ENCODE measurements around the gene CACNA1H. TPM values are rescaled to one million over a fixed set of nuclear protein-coding genes. Genes with fewer than 3 reads are reported as not detected.

The CACNA1H gene
- total RNA-seq, 4 donors from 2014 or later: 133 to 330 (median 173) TPM

- ATAC-seq: no peak
- Histone ChIP-seq H3K27ac (peak overlapping the region; percentile 94 to 98 (median 94)), H3K4me3 (no peak overlapping the region), H3K36me3 (peaks cover 0 to 6% of the 10 kb centered on the region in 2 donors), H3K27me3 (peaks cover 24% of the 10 kb centered on the region), H3K9me3 (no peaks in the 10 kb centered on the region), H3K4me1 (peaks cover 4 to 100% (median 62%) of the 10 kb centered on the region in 3 donors)
- 38% methylated on average over 10 of the region's 52 CpGs; no CpG with 5 or more reads in 1 of the 2 donors for WGBS, 2 donors (ENCODE audit: low coverage in 1 of 2)
- TF ChIP-seq POLR2A (IDR thresholded peaks at IDR 0.05) (no peak), EP300 (IDR thresholded peaks at IDR 0.05) (no peak)
Measured at GRCh38 chr16:1167276-1168107, 14.6 kb downstream of the CACNA1H start.

DNA sequence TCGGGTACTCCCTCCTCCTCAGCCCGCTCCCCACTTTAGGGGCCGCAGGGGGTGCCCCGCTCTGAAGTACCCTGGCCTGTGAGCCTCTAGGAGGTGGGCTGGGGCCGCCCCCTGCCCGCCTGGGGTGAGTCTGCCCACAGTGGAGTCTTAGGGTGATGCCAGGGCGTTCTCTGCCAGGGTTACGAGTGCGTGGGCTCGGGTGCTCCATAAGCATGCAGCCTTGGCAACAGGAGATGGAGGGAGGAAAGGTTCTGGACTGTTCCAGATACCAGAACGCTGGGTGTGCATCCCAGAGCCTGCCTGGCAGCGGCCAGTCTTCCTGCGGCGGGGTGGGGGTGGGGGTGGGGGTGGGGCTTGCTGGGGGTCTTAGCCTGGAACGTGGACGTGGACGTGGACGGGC lies 15.9 kb downstream of the CACNA1H start:
- no CpG with 5 or more reads among the region's 18 CpGs for WGBS, 2 donors (ENCODE audit: low coverage in 1 of 2)
- Histone ChIP-seq H3K27ac (peak overlapping the region; percentile 94 to 98 (median 94)), H3K4me1 (peaks cover 4 to 100% (median 51%) of the 10 kb centered on the region in 3 donors), H3K27me3 (peaks cover 19% of the 10 kb centered on the region), H3K4me3 (peak overlapping the region in 1 of 2 donors; percentile 35), H3K36me3 (peaks cover 0 to 6% of the 10 kb centered on the region in 2 donors), H3K9me3 (no peaks in the 10 kb centered on the region)
- no peak for ATAC-seq
- TF ChIP-seq POLR2A (IDR thresholded peaks at IDR 0.05): no peak
- TF ChIP-seq POLR2AphosphoS5 (IDR thresholded peaks at IDR 0.05): no peak
- TF ChIP-seq EP300 (IDR thresholded peaks at IDR 0.05): no peak
- TF ChIP-seq, protein P1, sequence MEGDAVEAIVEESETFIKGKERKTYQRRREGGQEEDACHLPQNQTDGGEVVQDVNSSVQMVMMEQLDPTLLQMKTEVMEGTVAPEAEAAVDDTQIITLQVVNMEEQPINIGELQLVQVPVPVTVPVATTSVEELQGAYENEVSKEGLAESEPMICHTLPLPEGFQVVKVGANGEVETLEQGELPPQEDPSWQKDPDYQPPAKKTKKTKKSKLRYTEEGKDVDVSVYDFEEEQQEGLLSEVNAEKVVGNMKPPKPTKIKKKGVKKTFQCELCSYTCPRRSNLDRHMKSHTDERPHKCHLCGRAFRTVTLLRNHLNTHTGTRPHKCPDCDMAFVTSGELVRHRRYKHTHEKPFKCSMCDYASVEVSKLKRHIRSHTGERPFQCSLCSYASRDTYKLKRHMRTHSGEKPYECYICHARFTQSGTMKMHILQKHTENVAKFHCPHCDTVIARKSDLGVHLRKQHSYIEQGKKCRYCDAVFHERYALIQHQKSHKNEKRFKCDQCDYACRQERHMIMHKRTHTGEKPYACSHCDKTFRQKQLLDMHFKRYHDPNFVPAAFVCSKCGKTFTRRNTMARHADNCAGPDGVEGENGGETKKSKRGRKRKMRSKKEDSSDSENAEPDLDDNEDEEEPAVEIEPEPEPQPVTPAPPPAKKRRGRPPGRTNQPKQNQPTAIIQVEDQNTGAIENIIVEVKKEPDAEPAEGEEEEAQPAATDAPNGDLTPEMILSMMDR (IDR thresholded peaks at IDR 0.05): no peak

GRCh38 chr16:1169285-1170075 lies 16.6 kb downstream of the CACNA1H start:
- H3K4me3 ChIP-seq: peak overlapping the region; percentile 1 to 35
- no peak for TF ChIP-seq EP300 (IDR thresholded peaks at IDR 0.05)
- peak; percentile 81 for TF ChIP-seq POLR2AphosphoS5 (IDR thresholded peaks at IDR 0.05)
- TF ChIP-seq, protein P1 (IDR thresholded peaks at IDR 0.05): peak in 2 of 4 experiments; percentile 19 to 31
- peak; percentile 64 to 66 for TF ChIP-seq POLR2A (IDR thresholded peaks at IDR 0.05)
- WGBS, 2 donors (ENCODE audit: low coverage in 1 of 2): no CpG with 5 or more reads among the region's 45 CpGs
- peaks cover 19% of the 10 kb centered on the region for H3K27me3 ChIP-seq
- no peaks in the 10 kb centered on the region for H3K9me3 ChIP-seq
- H3K27ac ChIP-seq: peak overlapping the region; percentile 94 to 98 (median 94)
- peaks cover 4 to 100% (median 50%) of the 10 kb centered on the region in 3 donors for H3K4me1 ChIP-seq
- ATAC-seq: peak; percentile 80
- peaks cover 0 to under 1% of the 10 kb centered on the region in 2 donors for H3K36me3 ChIP-seq

DNA sequence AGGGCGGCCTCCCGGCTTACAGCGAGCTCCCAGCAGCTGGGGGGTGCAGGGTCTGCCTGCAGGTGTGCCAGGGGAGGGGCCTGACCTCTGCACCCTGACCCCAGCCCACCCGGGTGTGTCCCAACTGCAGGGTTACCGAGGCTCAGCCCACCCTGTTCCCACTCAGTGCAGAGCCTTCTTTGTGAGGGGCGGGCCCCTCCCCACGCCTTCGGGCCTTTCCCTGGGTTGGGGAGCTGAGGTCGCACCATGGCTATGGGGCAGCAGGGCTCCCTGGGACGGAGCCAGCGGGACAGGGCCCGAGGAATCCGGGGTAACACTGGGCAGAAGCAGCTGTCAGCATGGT lies 17.1 kb downstream of the CACNA1H start:
- TF ChIP-seq, protein P1 (IDR thresholded peaks at IDR 0.05): no peak
- TF ChIP-seq POLR2AphosphoS5 (IDR thresholded peaks at IDR 0.05): no peak
- TF ChIP-seq EP300 (IDR thresholded peaks at IDR 0.05): no peak
- TF ChIP-seq POLR2A (IDR thresholded peaks at IDR 0.05): no peak
- Histone ChIP-seq H3K4me1 (peaks cover 4 to 100% (median 47%) of the 10 kb centered on the region in 3 donors), H3K4me3 (peak overlapping the region in 1 of 2 donors; percentile 35), H3K9me3 (no peaks in the 10 kb centered on the region), H3K36me3 (no peaks in the 10 kb centered on the region), H3K27ac (peak overlapping the region; percentile 58 to 98 (median 94)), H3K27me3 (peaks cover 19% of the 10 kb centered on the region)
- no CpG with 5 or more reads among the region's 13 CpGs for WGBS, 2 donors (ENCODE audit: low coverage in 1 of 2)
- no peak for ATAC-seq

GRCh38 chr16:1171001-1171400 lies 18.1 kb downstream of the CACNA1H start:
- TF ChIP-seq, protein P1 (IDR thresholded peaks at IDR 0.05): no peak
- TF ChIP-seq POLR2AphosphoS5 (IDR thresholded peaks at IDR 0.05) (no peak), POLR2A (IDR thresholded peaks at IDR 0.05) (no peak), EP300 (IDR thresholded peaks at IDR 0.05) (no peak)
- Histone ChIP-seq H3K4me1 (peaks cover 4 to 100% (median 47%) of the 10 kb centered on the region in 3 donors), H3K27ac (peak overlapping the region; percentile 58 to 98 (median 94)), H3K27me3 (peaks cover 19% of the 10 kb centered on the region), H3K36me3 (no peaks in the 10 kb centered on the region), H3K4me3 (peak overlapping the region in 1 of 2 donors; percentile 2), H3K9me3 (no peaks in the 10 kb centered on the region)
- no peak for ATAC-seq
- no CpG with 5 or more reads among the region's 12 CpGs for whole genome bisulfite sequencing, 2 donors (ENCODE audit: low coverage in 1 of 2)
